T-helper 2 cell treated with Interferon-gamma antibody and Interleukin-4, amounts not matched to agents 5 μg/mL and 100 μg/mL, for 36 hours (primary cell): Measurements from ENCODE around the gene EPHA4.
A peak's percentile ranks its signal among the peaks of the same experiment; 100 is the strongest.
"Not testable (repeated sequence)": the region's sequence is repeated elsewhere in the genome, so short reads cannot be mapped to it uniquely, and the experiment has no call there.

Experiments
- DNase-seq: peaks from one replicate; pipeline ENCODE4 v3.0.0; 2021; ENCODE audit warnings: low spot score
- H3K27ac Mint-ChIP-seq: one replicate; pipeline ENCODE4 v1.8.0; 2021; ENCODE audit warnings: mild to moderate bottlenecking, mixed read lengths
- H3K27me3 Mint-ChIP-seq: one replicate; pipeline ENCODE4 v1.8.0; 2021; ENCODE audit warnings: low read depth, mixed read lengths
- H3K36me3 Mint-ChIP-seq: one replicate; pipeline ENCODE4 v1.8.0; 2021; ENCODE audit warnings: low read depth, mixed read lengths
- H3K4me1 Mint-ChIP-seq: one replicate; pipeline ENCODE4 v1.8.0; 2021; ENCODE audit warnings: low read depth, mixed read lengths
- H3K4me3 Mint-ChIP-seq: one replicate; pipeline ENCODE4 v1.8.0; 2022; ENCODE audit warnings: mild to moderate bottlenecking, moderate library complexity, mixed read lengths
- H3K9me3 Mint-ChIP-seq: one replicate; pipeline ENCODE4 v1.8.0; 2021; ENCODE audit warnings: mixed read lengths

The EPHA4 gene

GRCh38 chr2:221517696-221518151 is 54.4 kb downstream of the EPHA4 start:
- no peak overlapping the region for H3K4me3 Mint-ChIP-seq
- no peak overlapping the region for H3K27ac Mint-ChIP-seq
- no peaks in the 10 kb centered on the region for H3K9me3 Mint-ChIP-seq
- peak; percentile 71 for DNase-seq
- peaks cover 14% of the 10 kb centered on the region for H3K4me1 Mint-ChIP-seq
- peaks cover 5% of the 10 kb centered on the region for H3K36me3 Mint-ChIP-seq
- H3K27me3 Mint-ChIP-seq: peaks cover 14% of the 10 kb centered on the region

- Mint-ChIP-seq H3K4me3 (no peak overlapping the region), H3K4me1 (peaks cover 14% of the 10 kb centered on the region), H3K27me3 (peaks cover 19% of the 10 kb centered on the region), H3K9me3 (no peaks in the 10 kb centered on the region), H3K36me3 (peaks cover 5% of the 10 kb centered on the region), H3K27ac (no peak overlapping the region)
- no peak for DNase-seq
Measured at GRCh38 chr2:221517146-221517695, 54.9 kb downstream of the EPHA4 start.

GRCh38 chr2:221515864-221516263 is 56.2 kb downstream of the EPHA4 start:
- Mint-ChIP-seq H3K27ac (no peak overlapping the region), H3K4me3 (no peak overlapping the region), H3K36me3 (peaks cover 2% of the 10 kb centered on the region), H3K9me3 (peaks cover 4% of the 10 kb centered on the region), H3K4me1 (peaks cover 7% of the 10 kb centered on the region), H3K27me3 (peaks cover 27% of the 10 kb centered on the region)
- DNase-seq: no peak

- DNase-seq: no peak
- peaks cover 4% of the 10 kb centered on the region for H3K9me3 Mint-ChIP-seq
- peaks cover 38% of the 10 kb centered on the region for H3K27me3 Mint-ChIP-seq
- peaks cover 3% of the 10 kb centered on the region for H3K4me1 Mint-ChIP-seq
- no peak overlapping the region for H3K4me3 Mint-ChIP-seq
- no peak overlapping the region for H3K27ac Mint-ChIP-seq
- peaks cover 2% of the 10 kb centered on the region for H3K36me3 Mint-ChIP-seq
Measured at GRCh38 chr2:221514305-221515040, 57.6 kb downstream of the EPHA4 start.

GRCh38 chr2:221513232-221513631 is 58.9 kb downstream of the EPHA4 start:
- Mint-ChIP-seq H3K4me1 (peaks cover 3% of the 10 kb centered on the region), H3K36me3 (peaks cover 2% of the 10 kb centered on the region), H3K27me3 (peaks cover 38% of the 10 kb centered on the region), H3K4me3 (no peak overlapping the region), H3K9me3 (peaks cover 4% of the 10 kb centered on the region), H3K27ac (no peak overlapping the region)
- DNase-seq: no peak

GRCh38 chr2:221511325-221511724 is 60.8 kb downstream of the EPHA4 start:
- peaks cover 38% of the 10 kb centered on the region for H3K27me3 Mint-ChIP-seq
- DNase-seq, H3K9me3 Mint-ChIP-seq, H3K27ac Mint-ChIP-seq, H3K36me3 Mint-ChIP-seq, H3K4me1 Mint-ChIP-seq, H3K4me3 Mint-ChIP-seq: not testable (repeated sequence)

GRCh38 chr2:221506469-221506868 is 65.6 kb downstream of the EPHA4 start:
- Mint-ChIP-seq H3K27me3 (peaks cover 32% of the 10 kb centered on the region), H3K9me3 (peaks cover 3% of the 10 kb centered on the region), H3K36me3 (no peaks in the 10 kb centered on the region), H3K4me1 (peaks cover 11% of the 10 kb centered on the region), H3K4me3 (no peak overlapping the region), H3K27ac (no peak overlapping the region)
- no peak for DNase-seq

- Mint-ChIP-seq H3K27me3 (peaks cover 23% of the 10 kb centered on the region), H3K4me3 (no peak overlapping the region), H3K27ac (no peak overlapping the region), H3K9me3 (no peaks in the 10 kb centered on the region), H3K36me3 (no peaks in the 10 kb centered on the region), H3K4me1 (peaks cover 11% of the 10 kb centered on the region)
- DNase-seq: no peak
Measured at GRCh38 chr2:221505605-221506004, 66.5 kb downstream of the EPHA4 start.

GRCh38 chr2:221504905-221505304 is 67.2 kb downstream of the EPHA4 start:
- no peak for DNase-seq
- peaks cover 17% of the 10 kb centered on the region for H3K27me3 Mint-ChIP-seq
- H3K4me1 Mint-ChIP-seq: peaks cover 11% of the 10 kb centered on the region
- no peak overlapping the region for H3K27ac Mint-ChIP-seq
- H3K4me3 Mint-ChIP-seq: no peak overlapping the region
- no peaks in the 10 kb centered on the region for H3K9me3 Mint-ChIP-seq
- H3K36me3 Mint-ChIP-seq: no peaks in the 10 kb centered on the region

GRCh38 chr2:221503965-221504364 is 68.1 kb downstream of the EPHA4 start:
- no peak overlapping the region for H3K27ac Mint-ChIP-seq

GRCh38 chr2:221502270-221503010 is 69.7 kb downstream of the EPHA4 start:
- Mint-ChIP-seq H3K9me3 (no peaks in the 10 kb centered on the region), H3K27me3 (peaks cover 17% of the 10 kb centered on the region), H3K4me3 (no peak overlapping the region), H3K27ac (no peak overlapping the region), H3K36me3 (no peaks in the 10 kb centered on the region), H3K4me1 (peaks cover 13% of the 10 kb centered on the region)
- DNase-seq: no peak

More at GRCh38 chr2:221503965-221504364, 68.1 kb downstream of the EPHA4 start:
- Mint-ChIP-seq H3K36me3 (no peaks in the 10 kb centered on the region), H3K9me3 (no peaks in the 10 kb centered on the region), H3K4me3 (no peak overlapping the region), H3K27me3 (peaks cover 14% of the 10 kb centered on the region), H3K4me1 (peaks cover 11% of the 10 kb centered on the region)
- DNase-seq: no peak

- no peaks in the 10 kb centered on the region for H3K9me3 Mint-ChIP-seq
- H3K4me1 Mint-ChIP-seq: peaks cover 13% of the 10 kb centered on the region
- no peak for DNase-seq
- H3K27ac Mint-ChIP-seq: no peak overlapping the region
- no peaks in the 10 kb centered on the region for H3K36me3 Mint-ChIP-seq
- H3K4me3 Mint-ChIP-seq: no peak overlapping the region
- peaks cover 17% of the 10 kb centered on the region for H3K27me3 Mint-ChIP-seq
Measured at GRCh38 chr2:221501883-221502269, 70.2 kb downstream of the EPHA4 start.

GRCh38 chr2:221501210-221501882 is 70.8 kb downstream of the EPHA4 start:
- H3K36me3 Mint-ChIP-seq: no peaks in the 10 kb centered on the region
- H3K27me3 Mint-ChIP-seq: peaks cover 17% of the 10 kb centered on the region
- no peaks in the 10 kb centered on the region for H3K9me3 Mint-ChIP-seq
- H3K27ac Mint-ChIP-seq: no peak overlapping the region
- peaks cover 13% of the 10 kb centered on the region for H3K4me1 Mint-ChIP-seq
- no peak overlapping the region for H3K4me3 Mint-ChIP-seq
- DNase-seq: no peak
